Activated CD8-positive, alpha-beta memory T cell treated with anti-CD3 and anti-CD28 coated beads, Interleukin-2, amount 50 U/mL, for 4 hours (primary cell): Measurements from ENCODE around the gene TEX22.

Source experiments
- DNase-seq: peaks from one replicate; pipeline ENCODE4 v3.0.0-alpha.2; 2020

Gene TEX22

GRCh38 chr14:105408592-105408991 is 10.3 kb downstream of the TEX22 start:
- DNase-seq, result no peak

- DNase-seq, result no peak
Measured at GRCh38 chr14:105409364-105409763, 11.0 kb downstream of the TEX22 start.

GRCh38 chr14:105410642-105411016 is 12.3 kb downstream of the TEX22 start:
- no peak for DNase-seq

DNA sequence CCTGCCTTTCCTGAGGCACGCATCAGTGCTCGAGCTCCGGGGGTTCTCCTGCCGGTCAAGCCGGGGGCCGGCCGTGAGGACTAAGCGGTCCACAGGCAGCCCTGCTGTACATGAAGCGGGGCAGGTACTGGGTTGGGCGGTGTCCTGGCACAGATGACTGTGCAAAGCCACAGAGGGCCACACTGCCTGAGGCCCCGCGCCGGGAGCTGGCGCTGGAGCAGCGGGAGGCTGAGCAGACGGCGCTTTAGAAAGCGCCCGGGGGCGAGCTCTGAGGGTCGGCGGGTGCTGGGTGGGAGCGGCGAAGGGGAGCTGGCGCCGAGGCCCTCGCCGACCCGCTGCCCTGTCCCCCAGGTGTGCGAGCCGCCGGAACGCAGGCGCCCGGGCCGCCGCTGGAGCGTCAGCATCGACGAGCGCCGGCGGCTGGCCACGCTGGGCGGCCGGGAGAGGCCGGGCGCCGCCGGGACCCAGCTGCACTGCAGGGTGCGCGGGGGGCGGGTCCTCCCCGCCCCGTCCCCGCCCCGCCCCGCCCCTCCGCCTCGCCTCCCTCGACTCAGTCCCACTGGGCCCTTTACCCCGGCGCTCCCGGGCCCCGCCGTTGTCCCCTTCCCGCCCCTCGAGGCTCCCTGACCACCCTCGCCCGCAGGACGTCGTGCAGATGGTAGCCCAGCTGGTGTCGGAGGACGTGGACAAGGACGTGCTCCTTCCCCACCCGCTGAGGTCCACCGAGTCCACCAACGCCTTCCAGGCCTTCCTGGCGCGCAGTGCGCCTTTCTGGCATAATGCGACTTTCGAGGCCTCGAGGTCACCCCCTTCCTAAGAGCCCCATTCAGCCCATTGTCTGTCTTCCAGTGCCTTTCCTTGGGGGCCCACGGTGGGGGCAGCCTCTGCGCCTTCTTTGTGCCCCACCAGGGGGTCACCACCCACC is 12.9 kb downstream of the TEX22 start:
- DNase-seq, result peak; percentile 18

- peak; percentile 12 for DNase-seq
Measured at GRCh38 chr14:105411985-105412770, 13.8 kb downstream of the TEX22 start.

DNA sequence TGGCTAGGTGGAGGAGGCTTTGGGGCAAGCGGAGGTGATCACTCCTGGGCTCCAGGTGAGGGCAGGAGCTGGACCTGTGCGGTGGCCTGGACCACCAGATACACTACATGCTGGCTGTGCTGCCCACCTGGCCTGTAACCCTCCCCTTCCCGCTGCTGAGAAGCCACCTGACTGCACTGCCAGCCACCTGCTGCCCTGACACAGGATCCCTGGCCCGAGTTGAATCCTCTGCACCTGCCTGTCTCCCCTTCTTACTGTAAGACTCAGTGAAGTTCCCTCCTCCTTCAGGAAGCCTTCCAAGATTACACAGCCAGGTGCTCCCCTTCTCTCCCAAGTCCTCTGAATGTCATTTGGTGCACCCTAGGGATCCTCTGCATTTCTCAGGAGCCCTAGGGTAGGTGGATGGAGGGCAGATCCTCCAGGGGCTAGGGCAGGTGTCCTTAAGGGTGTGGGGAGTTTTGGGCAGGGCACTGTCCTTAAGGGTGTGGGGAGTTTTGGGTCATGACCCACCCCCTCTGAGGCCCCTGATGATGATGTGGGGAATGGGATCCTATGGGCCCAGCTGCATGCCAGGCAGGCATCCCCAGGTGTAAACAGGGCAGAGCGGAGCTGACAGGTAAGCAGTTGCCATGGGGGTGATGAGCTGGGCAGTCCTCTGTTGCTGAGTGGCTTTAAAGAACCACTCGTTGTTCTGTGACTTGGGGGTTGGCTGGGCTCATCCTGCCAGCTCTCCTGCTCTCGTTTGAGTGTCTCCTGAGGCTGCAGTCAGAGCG is 14.6 kb downstream of the TEX22 start:
- no peak for DNase-seq

GRCh38 chr14:105413544-105413886 is 15.2 kb downstream of the TEX22 start:
- no peak for DNase-seq

DNA sequence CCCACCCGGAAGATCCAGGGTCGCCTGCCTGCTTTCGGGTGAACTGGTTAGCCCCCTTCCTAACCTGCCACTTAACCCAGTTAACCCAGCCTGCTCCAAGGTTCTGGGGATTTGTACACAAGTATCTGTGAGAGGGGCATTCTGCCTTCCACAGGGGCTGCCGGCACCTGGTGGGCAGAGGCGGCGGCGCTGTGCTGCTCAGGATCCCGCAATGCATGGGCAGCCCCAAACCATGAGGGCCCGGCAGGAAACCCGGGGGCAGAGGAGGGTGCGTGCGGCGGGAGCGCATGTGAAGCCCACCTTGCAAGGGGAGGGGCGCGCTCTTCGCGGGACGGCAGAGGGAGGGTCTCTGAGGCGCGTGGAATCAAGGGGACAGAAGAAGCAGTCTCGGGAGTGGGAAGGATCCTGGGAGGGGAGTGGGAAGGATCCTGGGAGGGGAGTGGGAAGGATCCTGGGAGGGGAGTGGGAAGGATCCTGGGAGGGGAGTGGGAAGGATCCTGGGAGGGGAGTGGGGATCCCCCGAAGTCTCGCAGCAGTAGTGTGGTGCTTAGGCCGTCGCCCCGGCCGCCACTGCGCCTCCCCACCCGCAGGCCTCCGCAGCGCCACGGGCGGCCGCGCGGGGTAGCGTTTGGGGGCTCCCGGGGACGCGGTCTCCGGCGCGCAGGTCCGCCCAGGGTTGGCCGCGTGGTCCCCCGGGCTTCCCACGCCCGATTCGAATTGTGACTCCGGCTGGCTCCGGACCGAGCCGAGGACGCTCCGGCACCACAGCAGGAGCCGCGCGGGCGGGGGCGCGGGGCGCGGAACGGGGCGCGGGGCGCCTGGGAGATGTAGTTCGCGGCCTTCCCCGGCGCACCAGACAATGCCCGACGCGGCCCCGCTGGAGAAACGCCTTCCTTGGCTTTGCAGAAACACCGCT is 16.4 kb downstream of the TEX22 start:
- DNase-seq, result peak; percentile 66

- DNase-seq, result no peak
Measured at GRCh38 chr14:105415481-105416428, 17.4 kb downstream of the TEX22 start.

DNA sequence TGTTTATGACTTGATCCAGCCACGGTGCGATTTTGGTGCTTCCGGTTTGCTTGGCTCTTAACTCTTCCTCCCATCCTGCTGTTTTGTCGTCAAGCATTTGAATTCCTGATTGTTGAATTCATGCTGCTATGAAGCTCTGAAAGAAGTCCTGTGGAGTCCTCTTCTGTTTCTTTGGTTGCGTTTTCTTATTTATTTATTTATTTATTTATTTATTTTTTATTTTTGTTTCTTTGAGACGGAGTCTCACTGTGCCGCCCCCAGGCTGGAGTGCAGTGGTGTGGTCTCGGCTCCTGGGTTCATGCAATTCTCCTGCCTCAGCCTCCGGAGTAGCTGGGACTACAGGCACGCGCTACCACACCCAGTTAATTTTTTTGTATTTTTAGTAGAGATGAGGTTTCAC is 18.3 kb downstream of the TEX22 start:
- DNase-seq, result no peak

DNA sequence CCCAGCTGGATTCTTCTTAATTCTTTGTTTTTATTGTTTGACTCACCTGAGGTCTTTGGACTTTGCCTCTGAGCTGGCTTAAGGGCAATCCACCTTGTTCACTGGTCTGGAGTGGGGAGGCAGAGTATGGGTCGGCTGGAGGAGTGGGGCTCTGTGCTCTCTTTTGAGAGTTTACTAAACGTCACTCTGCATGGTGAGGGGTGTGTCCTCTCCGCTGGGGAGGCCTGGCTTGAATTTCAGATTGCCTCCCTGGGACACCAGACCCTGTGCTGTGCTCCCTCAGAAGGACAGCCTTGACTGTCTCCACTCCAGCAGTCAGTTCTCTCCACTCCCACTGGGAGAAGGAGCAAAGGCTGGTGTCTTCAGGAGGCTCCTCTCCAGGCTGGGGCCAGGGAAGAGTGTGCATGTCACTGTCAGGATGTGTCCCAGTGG is 19.4 kb downstream of the TEX22 start:
- no peak for DNase-seq

DNA sequence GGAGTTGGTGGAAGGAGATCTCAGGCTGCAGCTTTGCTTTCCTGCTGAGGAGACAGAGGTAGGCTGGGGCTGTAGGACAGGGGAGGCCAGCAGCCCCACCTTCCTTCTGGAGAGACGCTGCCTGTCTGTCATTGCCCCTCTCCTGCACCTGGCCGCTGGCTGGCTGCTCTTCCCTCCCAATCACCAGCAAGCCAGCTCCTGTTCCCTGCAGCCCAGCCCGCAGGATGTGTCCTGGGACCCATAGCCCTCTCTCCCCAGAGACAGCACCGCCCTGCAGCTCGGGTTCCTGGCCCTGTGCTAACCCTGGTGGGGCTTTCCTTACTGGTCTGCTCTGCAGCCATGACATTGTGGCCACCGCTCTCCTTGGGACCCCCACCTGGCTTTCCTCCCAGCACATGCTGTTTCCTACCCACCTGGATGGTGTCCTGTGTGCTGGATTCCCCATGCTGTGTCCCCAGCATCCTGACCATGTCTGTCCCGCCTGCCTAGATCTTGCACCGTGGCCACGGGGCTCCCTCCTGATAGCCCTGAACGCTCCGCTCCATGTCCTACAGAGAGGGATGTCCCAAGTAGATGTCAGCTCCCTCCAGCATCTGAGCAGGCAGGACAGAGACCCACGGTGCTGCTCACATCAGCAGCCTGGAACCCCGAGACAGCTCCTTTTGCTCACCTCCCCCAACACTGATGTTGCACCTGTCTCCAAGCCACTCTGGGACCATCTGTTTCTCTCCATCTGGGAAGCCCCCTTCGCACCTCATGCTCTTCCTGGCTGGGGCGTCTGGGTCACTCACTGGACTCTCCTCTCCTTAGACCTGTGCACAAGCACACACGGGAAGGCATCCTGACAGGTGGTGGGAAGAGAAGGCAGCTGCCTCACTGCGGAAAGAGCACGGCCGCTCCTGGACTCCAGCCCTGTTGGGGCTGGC is 20.2 kb downstream of the TEX22 start:
- no peak for DNase-seq

DNA sequence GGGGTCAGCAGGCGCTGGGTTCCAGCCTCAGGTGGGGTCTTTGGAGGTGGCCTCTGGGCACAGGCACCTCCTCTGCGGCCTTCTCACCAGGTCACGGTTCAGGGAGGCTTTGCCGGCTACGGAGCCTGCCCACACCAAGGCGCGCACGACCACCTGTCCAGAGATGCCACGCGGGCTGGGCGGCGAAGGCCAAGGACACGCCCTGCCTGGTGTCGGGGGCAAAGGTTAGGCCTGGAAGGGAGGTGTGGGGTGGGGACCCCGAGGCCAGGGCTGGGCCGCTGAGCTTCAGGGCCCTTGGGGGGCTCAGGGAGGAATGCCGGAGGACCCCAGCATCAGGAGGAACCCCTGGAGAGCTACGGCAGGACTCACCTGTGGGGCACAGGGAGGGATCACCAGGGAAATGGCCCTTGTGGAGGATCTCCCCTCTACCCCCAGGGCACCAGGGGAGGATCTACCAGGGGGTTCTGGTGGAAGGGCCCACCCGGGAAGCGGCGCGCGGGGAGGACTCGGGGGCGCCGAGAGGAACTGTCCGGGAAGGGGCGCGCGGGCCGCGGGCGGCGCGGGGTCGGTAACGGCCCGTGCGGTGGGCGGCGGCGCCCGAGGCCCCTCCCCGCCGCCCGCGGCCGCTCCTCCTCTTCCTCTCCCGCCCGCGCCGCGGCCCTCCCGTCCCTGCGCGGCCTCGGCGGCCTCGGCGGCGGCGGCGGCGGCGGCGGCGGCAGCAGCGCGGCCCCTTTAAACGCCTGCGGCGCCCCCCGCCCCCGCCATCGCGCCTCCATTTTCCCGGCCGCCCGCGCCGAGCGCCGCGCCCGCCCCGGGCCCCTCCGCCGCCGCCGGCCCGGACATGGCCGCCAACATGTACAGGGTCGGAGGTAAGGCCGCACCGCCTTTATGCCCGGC is 21.1 kb downstream of the TEX22 start, which contains the start of gene MTA1:
Gene MTA1, plus strand, starts transcription at position 633 of the 897 bp plus-strand sequence. Its CDS starts 209 bp downstream, at position 842.
- DNase-seq, result peak; percentile 60

GRCh38 chr14:105420101-105420973 is 22.0 kb downstream of the TEX22 start:
- no peak for DNase-seq

GRCh38 chr14:105420974-105421674 is 22.8 kb downstream of the TEX22 start:
- no peak for DNase-seq

GRCh38 chr14:105421723-105422615 is 23.6 kb downstream of the TEX22 start:
- no peak for DNase-seq
